CD4-positive, alpha-beta T cell treated with Interleukin-12 subunit alpha and Interleukin-12 subunit beta, for 1 hour (primary cell): ENCODE measurements around the gene ZNF792.
A peak's percentile ranks its signal among the peaks of the same experiment; 100 is the strongest.
"Not testable (repeated sequence)": the region's sequence is repeated elsewhere in the genome, so short reads cannot be mapped to it uniquely, and the experiment has no call there.

Experiments
- DNase-seq: peaks from one replicate; pipeline ENCODE4 v3.0.0-alpha.2; 2020

ZNF792 gene

DNA sequence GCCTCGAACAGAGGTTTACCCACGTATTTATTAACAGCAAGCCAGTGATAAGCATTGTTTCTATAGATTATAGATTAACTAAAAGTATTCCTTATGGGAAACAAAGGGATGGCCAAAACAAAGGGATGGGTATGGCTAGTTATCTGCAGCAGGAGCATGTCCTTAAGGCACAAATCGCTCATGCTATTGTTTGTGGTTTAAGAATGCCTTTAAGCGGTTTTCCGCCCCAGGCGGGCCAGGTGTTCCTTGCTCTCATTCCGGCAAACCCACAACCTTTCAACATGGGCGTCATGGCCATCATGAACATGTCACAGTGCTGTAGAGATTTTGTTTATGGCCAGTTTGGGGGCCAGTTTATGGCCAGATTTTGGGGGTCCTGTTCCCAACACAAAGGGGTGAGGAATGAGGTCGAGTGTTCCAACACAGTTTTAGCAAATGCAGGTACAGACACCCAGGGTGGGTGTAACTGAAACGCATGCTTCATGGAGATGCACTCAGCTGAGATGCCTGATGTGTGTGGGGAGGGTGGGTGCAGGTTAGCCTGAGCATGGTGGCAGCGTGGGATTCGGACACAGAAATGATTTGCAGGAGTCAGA, 6.3 kb upstream of the ZNF792 start:
- not testable (repeated sequence) for DNase-seq

DNA sequence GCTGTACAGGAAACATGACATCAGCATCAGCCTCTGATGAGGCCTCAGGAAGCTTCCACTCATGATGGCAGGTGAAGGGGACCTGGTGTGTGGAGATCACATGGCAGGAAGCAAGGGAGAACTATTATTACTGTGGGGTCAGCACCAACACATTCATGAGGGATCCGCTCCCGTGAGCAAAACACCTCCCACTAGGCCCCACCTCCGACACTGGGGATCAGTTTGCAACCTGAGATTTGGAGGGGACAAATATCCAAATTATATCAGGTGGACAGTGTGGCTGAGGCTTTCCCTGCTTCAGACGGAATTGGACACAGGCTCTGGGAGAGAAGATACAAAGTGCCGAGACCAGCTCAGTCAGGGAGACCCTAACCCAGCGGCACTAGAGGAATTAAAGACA, 5.7 kb upstream of the ZNF792 start:
- no peak for DNase-seq

DNA sequence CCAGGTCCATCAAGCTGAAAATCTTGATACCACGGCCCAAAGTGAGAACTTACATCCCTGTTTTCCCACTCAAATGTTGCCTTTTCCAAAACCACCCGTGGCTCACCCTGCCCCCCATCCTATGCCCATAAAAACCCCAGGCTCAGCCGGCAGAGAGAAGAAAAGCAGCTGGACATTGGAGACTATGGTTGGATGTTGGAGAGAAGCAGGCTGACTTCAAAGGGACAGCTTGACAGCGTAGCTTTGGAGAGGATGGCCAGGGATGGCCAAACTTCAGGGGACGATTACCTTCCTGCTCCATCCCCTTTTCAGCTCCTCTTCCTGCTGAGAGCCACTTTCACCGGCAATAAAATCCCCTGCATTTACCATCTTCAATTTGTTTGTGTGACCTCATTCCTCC, 3.5 kb upstream of the ZNF792 start:
- DNase-seq: no peak

DNA sequence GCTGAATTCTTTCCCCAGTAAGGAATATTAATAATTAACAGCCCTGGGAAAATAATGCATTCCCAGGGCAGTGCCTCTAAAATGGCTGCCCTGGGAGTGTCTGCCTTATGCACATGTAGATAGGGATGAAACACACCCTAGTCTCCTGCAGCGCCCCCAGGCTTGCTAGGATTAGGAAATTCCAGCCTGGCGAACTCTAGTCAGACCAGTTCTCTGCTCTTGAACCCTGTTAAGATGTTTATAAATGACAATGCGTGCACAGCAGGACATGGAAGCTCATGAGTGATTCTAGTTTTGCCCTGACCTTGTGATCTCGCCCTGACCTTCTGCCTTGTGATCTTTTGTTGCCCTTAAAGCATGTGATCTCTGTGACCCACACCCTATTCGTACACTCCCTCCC, 1.5 kb upstream of the ZNF792 start:
- not testable (repeated sequence) for DNase-seq

DNA sequence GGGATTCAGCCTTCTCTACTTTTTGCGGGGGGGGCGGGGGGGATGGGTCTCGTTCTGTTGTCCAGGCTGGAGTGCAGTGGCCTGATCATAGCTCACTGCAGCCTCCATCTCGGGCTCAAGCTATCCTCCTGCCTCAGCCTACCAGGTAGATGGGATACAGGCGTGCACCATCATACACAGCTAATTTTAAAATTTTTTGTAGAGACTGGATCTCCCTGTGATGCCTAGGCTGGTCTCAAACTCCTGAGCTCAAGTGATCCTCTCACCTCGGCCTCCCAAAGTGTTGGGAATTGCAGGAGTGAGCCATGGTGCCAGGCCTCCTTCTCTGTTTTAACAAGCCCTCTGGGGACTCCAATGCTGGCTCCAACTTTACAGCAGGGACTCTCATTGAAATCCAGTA, 569 bp upstream of the ZNF792 start:
- no peak for DNase-seq

DNA sequence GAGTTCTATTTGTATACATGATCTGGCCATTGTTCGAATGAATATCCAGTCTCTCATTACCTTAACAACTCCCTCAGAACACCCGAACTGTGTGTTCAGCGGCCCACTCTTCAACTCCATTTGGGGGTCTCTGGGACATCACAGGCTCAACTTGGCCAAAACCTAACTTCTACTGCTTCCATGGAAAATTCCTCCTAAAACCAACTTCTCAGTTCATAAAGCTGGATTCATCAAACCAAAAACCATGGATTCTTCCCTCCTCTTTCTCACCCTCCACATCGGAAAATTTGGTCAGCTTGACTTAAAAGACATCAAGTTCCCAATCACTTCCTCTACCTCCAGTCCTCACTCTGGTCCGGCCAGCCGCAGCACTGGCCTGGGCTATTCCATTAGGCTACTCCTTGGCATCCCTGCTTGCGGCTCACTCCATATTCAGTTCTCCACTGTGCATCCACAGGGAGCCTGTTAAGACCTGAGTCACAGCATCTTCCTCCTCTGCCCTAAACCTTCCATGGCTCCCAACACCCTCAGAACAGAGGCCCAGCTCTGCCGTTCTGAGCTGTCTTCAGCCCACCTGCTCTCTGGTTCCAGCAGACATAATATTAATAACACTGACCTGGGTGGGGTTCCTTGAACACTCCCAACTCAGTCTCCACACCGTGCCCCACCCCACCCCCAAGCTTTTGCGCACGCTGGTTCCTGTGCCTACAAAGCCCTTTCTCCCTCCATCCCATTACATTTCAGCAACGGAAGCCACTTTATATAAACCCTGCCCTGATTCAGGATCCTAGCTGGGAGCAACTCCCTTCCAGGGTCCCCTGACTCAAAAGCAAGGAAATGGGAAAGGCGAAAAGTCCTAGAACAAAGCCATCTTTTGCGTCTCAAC, 1.1 kb downstream of the ZNF792 start:
- DNase-seq: peak; percentile 3

DNA sequence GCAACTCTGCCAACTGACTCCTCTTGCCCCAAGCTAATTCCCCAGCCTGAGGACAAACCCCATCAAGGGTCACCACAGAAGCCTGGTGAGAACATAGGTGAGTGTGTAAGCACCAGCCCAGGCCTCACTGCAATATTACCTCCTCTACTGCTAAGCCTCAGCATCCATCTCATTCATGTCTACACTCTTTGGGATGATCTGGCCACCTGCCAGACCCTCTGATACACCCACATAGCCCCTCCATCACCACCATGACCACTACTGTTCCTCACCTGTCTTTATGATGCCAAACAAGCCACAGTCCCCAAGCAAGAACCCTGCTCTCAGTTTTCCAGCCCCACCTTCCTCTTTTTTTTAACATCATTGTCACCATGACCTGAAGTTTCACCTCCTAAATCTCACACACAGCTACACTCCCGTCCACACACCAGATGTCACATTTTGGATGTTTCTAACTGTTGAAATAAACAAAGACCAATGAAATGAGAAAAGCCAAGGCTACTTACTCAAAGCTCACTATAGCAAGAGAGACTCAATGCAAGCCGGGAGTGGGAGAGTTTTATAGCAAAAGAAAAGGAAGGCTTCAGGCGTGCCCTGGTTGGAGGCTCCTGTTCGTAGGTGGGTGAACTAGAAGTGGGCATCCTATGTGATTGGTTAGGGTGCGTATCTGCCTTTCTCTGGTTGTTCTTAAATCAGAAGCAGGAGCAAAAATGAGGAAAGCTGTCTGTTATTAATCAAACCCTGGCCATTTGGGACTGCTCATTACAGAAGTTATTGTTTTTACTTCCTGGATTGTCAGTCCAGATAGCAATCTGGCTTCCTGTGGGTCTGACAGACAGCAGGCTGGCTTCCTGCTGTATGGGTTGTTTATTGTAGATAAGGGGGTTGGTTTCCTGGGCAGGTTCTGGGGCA, 2.0 kb downstream of the ZNF792 start:
- peak; percentile 61 for DNase-seq

DNA sequence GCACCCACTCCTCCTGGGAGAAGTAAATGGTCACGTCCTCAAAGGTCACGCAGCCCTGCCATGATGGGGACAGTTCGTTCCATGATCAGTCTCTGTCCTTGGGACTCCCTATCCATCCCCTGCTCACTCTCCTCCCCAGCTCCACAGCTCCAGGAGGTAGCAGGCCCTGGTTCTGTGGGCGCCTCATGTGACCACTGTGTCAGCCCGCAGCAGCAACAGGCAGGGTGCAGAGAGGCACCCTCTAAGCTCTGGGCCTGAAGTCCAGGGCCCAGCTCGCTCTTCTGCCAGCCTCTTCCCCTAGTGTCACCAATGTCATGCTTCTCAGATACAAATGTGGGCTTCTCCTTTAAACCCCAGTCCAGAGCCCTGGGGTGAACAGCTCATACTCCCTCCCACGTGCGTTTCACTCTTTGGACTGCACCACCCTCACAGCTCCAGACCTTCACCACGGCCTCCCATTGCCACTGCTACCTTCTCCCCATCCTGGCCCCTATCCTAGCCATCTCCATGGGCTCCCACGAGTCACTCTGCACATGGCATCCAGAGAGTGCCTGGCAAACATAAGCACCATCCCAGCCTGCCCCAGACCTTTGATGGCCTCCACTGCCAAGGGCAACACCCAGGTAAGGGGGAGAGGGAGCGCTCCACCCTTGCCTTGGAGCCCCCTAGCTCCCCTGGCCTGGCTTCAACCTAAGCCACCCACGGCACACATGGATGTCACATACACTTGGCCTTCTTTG, 2.9 kb downstream of the ZNF792 start:
- DNase-seq: no peak

DNA sequence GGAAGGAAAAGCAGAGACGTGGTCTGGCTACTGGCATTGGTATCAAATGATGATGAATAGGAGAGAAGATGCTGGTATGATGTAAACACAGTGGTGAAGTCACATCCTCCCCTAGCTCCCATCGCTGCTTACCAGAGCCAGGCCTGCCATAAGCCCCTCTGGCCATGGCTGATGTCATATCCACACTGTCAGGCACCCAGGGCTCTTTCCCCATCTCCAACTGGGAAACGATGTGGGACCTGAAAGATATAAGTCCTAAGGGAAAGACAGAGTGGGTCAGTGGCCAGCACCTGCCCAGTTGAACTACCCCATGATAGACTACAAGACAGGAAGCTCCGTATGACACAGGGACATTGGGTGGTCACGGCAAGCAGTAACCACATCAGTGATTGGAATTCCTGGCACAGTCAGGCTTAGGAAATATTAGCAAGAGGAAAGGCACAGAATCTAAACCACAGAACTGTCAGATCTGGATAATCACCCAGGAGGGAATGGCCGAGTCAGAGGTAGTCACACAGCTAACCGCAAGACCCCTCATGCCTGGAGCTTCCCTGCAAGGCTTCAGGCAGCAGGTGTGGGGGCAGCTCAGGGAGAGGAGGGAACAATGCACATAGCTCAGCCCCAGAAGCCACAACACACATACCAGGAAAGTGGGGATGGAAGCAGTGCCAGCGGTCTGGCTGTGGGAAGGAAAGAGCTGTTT, 3.8 kb downstream of the ZNF792 start:
- DNase-seq: no peak

DNA sequence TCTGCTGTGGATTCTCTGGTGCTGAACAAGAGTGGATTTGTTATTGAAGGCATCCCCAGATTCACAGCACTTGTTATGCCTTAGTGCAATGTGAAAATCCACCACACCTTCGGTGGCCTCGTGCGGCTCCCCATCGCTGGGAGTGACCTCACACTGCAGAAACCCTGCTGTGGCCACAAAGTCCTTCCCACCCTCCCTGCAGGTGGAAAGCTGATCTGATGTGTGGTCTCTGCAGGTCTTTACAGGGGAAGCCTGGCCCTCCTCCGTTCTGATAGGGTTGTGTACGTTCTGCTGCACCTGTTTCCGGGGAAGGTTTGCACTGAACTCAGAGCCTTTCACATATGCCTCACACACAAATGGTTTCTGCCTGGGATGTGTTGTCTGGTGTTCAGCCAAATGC, 5.0 kb downstream of the ZNF792 start:
- no peak for DNase-seq

DNA sequence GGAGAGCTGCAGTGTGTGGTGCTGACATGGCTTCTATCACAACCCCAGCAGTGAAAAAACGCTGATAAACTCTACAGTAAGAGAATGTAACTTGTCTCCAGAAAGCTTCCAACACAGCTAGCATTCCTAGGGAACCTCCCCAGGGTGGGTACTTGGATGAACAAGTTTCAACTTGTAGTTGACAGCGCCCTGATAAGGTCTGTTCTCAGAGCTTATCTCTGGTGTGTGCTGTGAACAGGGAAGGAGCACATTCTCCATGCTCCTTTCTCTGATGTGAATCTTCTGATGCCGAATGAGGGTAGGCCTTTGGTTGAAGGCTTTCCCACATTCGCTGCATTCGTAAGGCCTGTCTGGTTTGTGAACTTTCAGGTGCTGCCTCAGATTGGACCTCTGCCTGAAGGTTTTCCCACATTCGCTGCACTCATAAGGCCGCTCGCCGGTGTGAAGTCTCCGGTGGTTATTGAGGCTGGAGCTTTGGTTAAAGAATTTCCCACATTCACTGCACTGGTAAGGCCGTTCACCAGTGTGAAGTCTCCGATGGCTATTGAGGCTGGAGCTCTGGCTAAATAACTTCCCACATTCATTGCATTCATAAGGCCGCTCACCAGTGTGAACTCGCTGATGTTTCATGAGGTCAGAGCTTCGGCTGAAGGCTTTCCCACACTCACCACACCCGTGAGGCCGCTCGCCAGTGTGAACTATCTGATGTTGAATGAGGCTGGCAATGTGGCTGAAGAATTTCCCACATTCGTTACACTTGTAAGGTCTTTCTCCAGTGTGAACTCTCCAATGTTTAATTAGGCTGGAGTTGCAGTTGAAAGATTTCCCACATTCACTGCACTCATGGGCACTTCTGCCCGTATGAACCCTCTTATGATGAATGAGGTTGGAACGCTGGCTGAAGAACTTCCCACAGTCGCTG, 5.9 kb downstream of the ZNF792 start:
- no peak for DNase-seq

DNA sequence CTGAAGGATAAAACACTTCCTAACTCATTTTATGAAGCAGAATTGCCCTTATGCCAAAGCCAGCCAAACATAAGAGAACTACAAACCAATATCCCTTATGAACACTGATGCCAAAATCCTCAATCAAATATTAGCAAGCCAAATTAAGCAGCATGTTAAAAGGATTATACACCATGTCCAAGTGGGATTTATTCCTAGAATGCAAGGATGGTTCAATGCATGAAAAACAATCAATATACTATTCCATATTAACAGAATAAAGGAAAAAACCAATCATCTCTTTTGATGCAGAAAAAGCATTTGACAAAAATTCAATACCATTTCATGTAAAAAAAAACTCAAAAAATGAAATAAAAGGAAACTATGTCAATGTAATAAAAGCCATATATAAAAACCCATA, 10.9 kb downstream of the ZNF792 start:
- no peak for DNase-seq

DNA sequence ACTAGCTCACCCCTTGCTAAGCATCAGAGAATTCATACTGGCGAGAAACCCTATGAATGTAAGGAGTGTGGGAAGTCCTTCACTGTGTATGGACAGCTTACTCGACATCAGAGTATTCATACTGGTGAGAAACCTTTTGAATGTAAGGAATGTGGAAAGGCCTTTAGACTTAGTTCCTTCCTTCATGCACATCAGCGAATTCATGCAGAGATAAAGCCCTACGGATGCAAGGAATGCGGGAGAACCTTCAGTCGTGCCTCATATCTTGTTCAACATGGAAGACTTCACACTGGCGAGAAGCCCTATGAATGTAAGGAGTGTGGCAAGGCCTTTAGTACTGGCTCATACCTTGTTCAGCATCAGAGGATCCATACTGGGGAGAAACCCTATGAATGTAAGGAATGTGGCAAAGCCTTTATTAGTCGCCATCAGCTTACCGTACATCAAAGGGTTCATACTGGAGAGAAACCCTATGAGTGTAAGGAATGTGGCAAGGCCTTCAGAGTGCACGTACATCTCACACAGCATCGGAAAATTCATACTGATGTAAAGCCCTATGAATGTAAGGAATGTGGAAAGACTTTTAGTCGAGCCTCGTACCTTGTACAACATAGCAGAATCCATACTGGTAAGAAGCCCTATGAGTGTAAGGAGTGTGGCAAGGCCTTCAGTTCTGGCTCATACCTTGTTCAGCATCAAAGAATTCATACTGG, 20.0 kb downstream of the ZNF792 start:
- no peak for DNase-seq

DNA sequence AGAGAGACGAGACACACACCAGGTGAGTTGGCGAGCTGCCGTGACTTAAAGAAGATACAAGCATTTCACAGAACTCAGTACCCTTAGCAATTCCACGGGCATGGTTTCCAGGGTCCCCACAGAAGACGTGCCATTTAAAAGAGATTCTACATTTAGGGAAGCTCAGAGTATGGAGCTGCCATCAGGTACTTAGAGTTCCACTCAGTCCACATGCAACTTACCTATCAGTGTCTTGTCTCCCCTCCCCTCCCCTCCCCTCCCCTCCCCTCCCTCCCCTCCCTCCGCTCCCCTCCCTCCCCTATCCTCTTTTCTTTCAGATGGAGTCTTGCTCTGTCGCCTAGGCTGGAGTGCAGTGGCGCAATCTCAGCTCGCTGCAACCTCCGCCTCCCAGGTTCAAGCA, 25.1 kb downstream of the ZNF792 start:
- no peak for DNase-seq

DNA sequence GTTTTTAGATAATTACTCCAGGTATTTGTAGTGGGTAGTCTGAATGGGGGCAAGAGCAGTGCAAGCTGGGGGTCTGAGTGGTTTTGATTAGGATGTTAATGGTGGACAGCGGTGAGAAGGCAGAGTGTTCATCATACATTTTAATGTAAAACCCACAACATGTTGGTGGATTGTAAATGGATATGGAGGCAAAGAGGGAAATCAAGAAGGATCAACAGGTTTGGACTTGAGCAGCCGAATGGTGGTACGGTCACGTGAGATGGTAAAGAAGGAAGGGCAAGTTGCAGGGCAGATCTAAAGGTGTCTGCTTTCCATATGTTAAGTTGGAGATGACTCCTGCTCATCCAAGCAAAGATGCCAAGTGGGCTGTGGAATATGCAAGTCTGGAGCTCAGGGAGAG, 27.8 kb downstream of the ZNF792 start:
- no peak for DNase-seq

DNA sequence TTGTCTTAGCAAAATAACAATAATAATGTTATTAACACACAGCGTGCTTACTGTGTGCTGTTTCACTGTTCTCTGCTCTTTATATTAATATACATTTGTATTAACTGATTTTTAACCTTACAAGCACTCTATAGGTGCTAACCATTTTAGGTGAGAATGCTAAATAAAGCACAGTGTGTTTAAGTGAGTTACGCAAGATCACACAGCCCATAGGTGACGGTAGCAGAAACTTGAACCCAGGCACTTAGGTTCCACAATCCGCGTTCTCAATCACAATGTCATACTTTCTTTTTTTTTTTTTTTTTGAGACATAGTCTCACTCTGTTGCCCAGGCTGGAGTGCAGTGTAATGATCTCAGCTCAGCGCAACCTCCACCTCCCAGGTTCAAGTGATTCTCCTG, 31.5 kb downstream of the ZNF792 start:
- no peak for DNase-seq

DNA sequence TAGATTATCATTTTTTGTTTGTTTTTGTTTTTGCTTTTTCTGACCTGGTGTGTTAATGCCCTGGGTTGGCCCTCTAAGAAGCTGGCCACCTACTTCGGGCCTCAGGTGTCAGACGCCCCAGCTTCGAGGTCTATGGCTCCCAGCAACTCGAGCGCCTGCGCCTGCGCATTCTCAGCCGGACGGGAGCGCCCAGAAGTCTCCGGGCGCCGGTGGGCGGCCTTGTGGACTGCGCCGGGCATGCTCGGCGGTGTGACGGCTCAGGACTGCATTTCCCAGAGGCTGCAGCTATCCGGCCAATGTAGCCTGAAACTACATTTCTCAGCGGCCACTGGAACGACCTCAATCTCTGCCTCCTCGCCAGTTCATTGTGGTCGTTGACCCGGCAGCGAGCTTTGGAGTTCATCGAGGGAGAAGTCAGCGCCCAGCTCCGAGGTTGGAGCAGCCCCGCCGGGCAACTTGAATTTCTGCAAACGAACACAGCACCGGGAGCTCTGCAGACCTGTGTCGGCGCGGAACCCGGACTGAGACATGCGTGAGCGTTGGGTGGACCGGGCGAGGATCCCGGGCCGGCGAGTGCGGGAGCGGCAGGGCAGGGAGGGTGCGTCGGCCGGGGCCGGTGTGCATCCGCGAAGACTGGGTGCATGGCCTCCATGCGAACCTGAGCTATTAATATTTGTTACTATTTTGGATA, 37.2 kb downstream of the ZNF792 start, which contains the start of gene ZNF30:
Gene ZNF30 (plus strand): TSS at position 219 of the 691 bp plus-strand sequence. CDS start 3,045 bp downstream, outside the sequence.
- DNase-seq: peak; percentile 84

DNA sequence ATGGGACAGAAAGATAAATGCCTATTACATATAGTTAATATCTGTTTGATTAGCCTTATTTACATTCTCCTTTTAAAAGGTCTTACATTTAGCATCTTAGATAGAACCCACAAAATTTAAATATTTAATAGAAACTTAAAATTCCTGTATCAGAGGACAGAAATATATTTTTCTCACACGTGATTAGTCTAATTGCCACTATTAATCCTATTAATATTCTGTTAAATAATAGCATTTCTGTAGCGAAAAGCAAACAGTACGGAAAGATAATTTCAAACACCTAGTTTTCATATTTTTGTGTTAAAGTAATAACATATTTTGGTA, 37.7 kb downstream of the ZNF792 start:
- DNase-seq: no peak

DNA sequence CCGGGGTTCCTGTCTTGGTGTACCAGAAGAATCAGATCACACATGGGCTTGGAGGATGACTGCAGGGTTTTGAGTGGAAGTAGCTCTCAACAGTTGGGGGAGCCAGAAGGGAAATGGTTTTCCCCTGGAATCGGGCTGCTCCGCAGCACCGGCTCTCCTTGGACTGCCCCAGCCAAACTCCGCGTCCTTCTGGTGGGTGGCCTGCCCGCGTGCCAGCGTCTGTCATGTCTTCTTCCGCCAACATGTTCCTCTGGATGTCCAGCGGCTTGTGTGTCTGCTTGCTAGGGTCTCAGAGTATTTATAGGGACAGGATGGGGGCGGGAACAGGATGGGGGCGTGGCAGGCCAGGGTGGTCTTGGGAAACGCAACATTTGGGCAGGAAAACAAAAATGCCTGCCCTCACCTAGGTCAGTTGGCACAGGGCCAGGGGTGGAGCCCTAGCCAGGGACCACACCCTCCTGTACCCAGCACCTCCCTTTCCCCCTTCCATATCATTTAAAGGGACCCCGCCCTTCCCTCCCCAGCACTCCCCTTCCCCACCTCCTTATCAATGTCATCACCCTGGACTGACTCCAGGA, 38.7 kb downstream of the ZNF792 start:
- DNase-seq: no peak
